H9 (cell line): ENCODE measurements around the gene RPS19. TPM values are rescaled to one million over a fixed set of nuclear protein-coding genes. Genes with fewer than 3 reads are reported as not detected.

Experiments
- DNase-seq: peaks from one replicate; pipeline ENCODE4 v3.0.0-alpha.2; 2017
- H2AFZ ChIP-seq: one replicate; pipeline ENCODE4 v1.6.1; 2013; ENCODE audit warnings: mild to moderate bottlenecking, low read length, control low read depth, moderate library complexity
- H2AK5ac ChIP-seq: 2 replicates; pipeline ENCODE4 v1.6.1; 2013; ENCODE audit warnings: low read length, control low read depth, mixed read lengths; ENCODE audit not compliant: insufficient read length
- H2BK120ac ChIP-seq: one replicate; pipeline ENCODE4 v1.6.1; 2013; ENCODE audit warnings: low read depth, mild to moderate bottlenecking, low read length, control low read depth, inconsistent platforms; ENCODE audit not compliant: poor library complexity, severe bottlenecking
- H2BK12ac ChIP-seq: 2 replicates; pipeline ENCODE4 v1.6.1; 2013; ENCODE audit warnings: low read length, control low read depth, mixed read lengths, low read depth; ENCODE audit not compliant: insufficient read length
- H2BK15ac ChIP-seq: 2 replicates; pipeline ENCODE4 v1.6.1; 2013; ENCODE audit warnings: low read depth, low read length, control low read depth
- H2BK20ac ChIP-seq: one replicate; pipeline ENCODE4 v1.6.1; 2013; ENCODE audit warnings: low read depth, mild to moderate bottlenecking, low read length, control low read depth, inconsistent platforms; ENCODE audit not compliant: poor library complexity, severe bottlenecking
- H2BK5ac ChIP-seq: 2 replicates; pipeline ENCODE4 v1.6.1; 2013; ENCODE audit warnings: low read length, control low read depth, mixed read lengths; ENCODE audit not compliant: insufficient read length
- H3K14ac ChIP-seq: 2 replicates; pipeline ENCODE4 v1.6.1; 2013; ENCODE audit warnings: low read length, control low read depth; ENCODE audit not compliant: insufficient read depth
- H3K18ac ChIP-seq: 2 replicates; pipeline ENCODE4 v1.6.1; 2013; ENCODE audit warnings: low read depth, mild to moderate bottlenecking, mixed read lengths, low read length, control low read depth; ENCODE audit not compliant: insufficient read length
- H3K23ac ChIP-seq: 2 replicates; pipeline ENCODE4 v1.6.1; 2013; ENCODE audit warnings: low read length, control low read depth, mixed read lengths, low read depth; ENCODE audit not compliant: insufficient read length
- H3K23me2 ChIP-seq: 2 replicates; pipeline ENCODE4 v1.6.1; 2013; ENCODE audit warnings: low read depth, mild to moderate bottlenecking, mixed read lengths, low read length, control low read depth; ENCODE audit not compliant: insufficient read length, poor library complexity, severe bottlenecking
- H3K27ac ChIP-seq: 2 replicates; pipeline ENCODE4 v1.5.1; 2013; ENCODE audit warnings: low read length, control low read depth, mixed read lengths, low read depth; ENCODE audit not compliant: insufficient read length
- H3K27me3 ChIP-seq: 2 replicates; pipeline ENCODE4 v1.6.1; 2013; ENCODE audit warnings: low read length, control low read depth, inconsistent platforms; ENCODE audit not compliant: insufficient read depth
- H3K4ac ChIP-seq: 2 replicates; pipeline ENCODE4 v1.6.1; 2013; ENCODE audit warnings: low read depth, mild to moderate bottlenecking, control low read depth, inconsistent platforms, low read length, moderate library complexity
- H3K4me1 ChIP-seq: 2 replicates; pipeline ENCODE4 v1.6.1; 2013; ENCODE audit warnings: low read length, control low read depth, inconsistent platforms; ENCODE audit not compliant: insufficient read depth
- H3K4me2 ChIP-seq: 2 replicates; pipeline ENCODE4 v1.6.1; 2013; ENCODE audit warnings: low read length, control low read depth, mixed read lengths; ENCODE audit not compliant: insufficient read length, insufficient read depth
- H3K56ac ChIP-seq: 2 replicates; pipeline ENCODE4 v1.6.1; 2013; ENCODE audit warnings: low read depth, mild to moderate bottlenecking, mixed read lengths, low read length, control low read depth; ENCODE audit not compliant: insufficient read length
- H3K79me1 ChIP-seq: 2 replicates; pipeline ENCODE4 v1.6.1; 2013; ENCODE audit warnings: low read depth, mild to moderate bottlenecking, moderate library complexity, low read length, control low read depth, inconsistent platforms; ENCODE audit not compliant: insufficient read depth, poor library complexity, severe bottlenecking
- H3K79me2 ChIP-seq: 2 replicates; pipeline ENCODE4 v1.6.1; 2013; ENCODE audit warnings: low read length, control low read depth, inconsistent platforms; ENCODE audit not compliant: insufficient read depth
- H3K9ac ChIP-seq: 2 replicates; pipeline ENCODE4 v1.6.1; 2013; ENCODE audit warnings: low read length, control low read depth, mixed read lengths; ENCODE audit not compliant: insufficient read length; ENCODE audit errors: extremely low read depth
- H3K9me3 ChIP-seq: one replicate; pipeline ENCODE4 v1.6.1; 2013; ENCODE audit warnings: low read depth, low read length, inconsistent platforms; ENCODE audit not compliant: control insufficient read depth
- H3T11ph ChIP-seq: one replicate; pipeline ENCODE4 v1.6.1; 2013; ENCODE audit warnings: mild to moderate bottlenecking, low read length, control low read depth, inconsistent platforms
- H4K20me1 ChIP-seq: one replicate; pipeline ENCODE4 v1.6.1; 2013; ENCODE audit not compliant: control insufficient read depth, insufficient read length, insufficient read depth
- H4K5ac ChIP-seq: 2 replicates; pipeline ENCODE4 v1.6.1; 2013; ENCODE audit warnings: low read depth, mild to moderate bottlenecking, mixed read lengths, low read length, control low read depth; ENCODE audit not compliant: insufficient read length
- H4K8ac ChIP-seq: replicated peaks from 2 replicates; pipeline ENCODE4 v1.6.1; 2013; ENCODE audit warnings: low read length, control low read depth, mixed read lengths, low read depth; ENCODE audit not compliant: insufficient read length
- H4K91ac ChIP-seq: 2 replicates; pipeline ENCODE4 v1.6.1; 2013; ENCODE audit warnings: low read depth, mild to moderate bottlenecking, moderate library complexity, mixed read lengths, low read length, control low read depth; ENCODE audit not compliant: insufficient read length
- H3K27ac Mint-ChIP-seq, 3 experiments: 2 replicates in 2 of 3; 3 replicates in 1 of 3; pipeline ENCODE4 v1.8.0; 2020 to 2021; ENCODE audit warnings: mixed read lengths in 3 of 3, mild to moderate bottlenecking in 1 of 3, moderate library complexity in 1 of 3
- H3K27me3 Mint-ChIP-seq: 2 replicates; pipeline ENCODE4 v1.8.0; 2021; ENCODE audit warnings: low read depth, mild to moderate bottlenecking, moderate library complexity, mixed read lengths
- H3K36me3 Mint-ChIP-seq, 3 experiments: 2 replicates in 2 of 3; 3 replicates in 1 of 3; pipeline ENCODE4 v1.8.0; 2020 to 2021; ENCODE audit warnings: low read depth in 3 of 3, mixed read lengths in 3 of 3; ENCODE audit not compliant: insufficient read depth in 1 of 3
- H3K4me1 Mint-ChIP-seq, 2 experiments: 2 replicates each; pipeline ENCODE4 v1.8.0; 2020; ENCODE audit warnings: mixed read lengths in 2 of 2
- H3K4me3 Mint-ChIP-seq, 2 experiments: 2 replicates in 1 of 2; 3 replicates in 1 of 2; pipeline ENCODE4 v1.8.0; 2020 to 2021; ENCODE audit warnings: mild to moderate bottlenecking in 2 of 2, mixed read lengths in 2 of 2, moderate library complexity in 1 of 2
- H3K9me3 Mint-ChIP-seq, 2 experiments: 2 replicates in 1 of 2; 3 replicates in 1 of 2; pipeline ENCODE4 v1.8.0; 2020; ENCODE audit warnings: mild to moderate bottlenecking in 2 of 2, mixed read lengths in 2 of 2, moderate library complexity in 1 of 2
- WGBS: extraction: QIAGEN DNeasy Blood & Tissue Kit; methylation state at CpG from one replicate; pipeline ENCODE4 v1.1.7; 2013; ENCODE audit warnings: missing lambda C conversion rate, low lambda C conversion rate, mixed read lengths; ENCODE audit not compliant: insufficient read length; ENCODE audit errors: extremely low coverage; 5-methylcytosine and 5-hydroxymethylcytosine counted together
- total RNA-seq: library from RNA; stranded (reverse); gene quantifications from 2 replicates; pipeline ENCODE4 v1.2.1, GENCODE V29; 2021
- TF ChIP-seq, protein P1 (sequence below): fragments of 200-600 bp; sonication (generic); conservative IDR thresholded peaks from 3 replicates; pipeline ENCODE4 v1.8.0; 2021; ENCODE audit warnings: antibody characterized with exemption, mild to moderate bottlenecking

Gene RPS19
- total RNA-seq, 1 experiment from 2014 or later = 3,024 TPM

DNA sequence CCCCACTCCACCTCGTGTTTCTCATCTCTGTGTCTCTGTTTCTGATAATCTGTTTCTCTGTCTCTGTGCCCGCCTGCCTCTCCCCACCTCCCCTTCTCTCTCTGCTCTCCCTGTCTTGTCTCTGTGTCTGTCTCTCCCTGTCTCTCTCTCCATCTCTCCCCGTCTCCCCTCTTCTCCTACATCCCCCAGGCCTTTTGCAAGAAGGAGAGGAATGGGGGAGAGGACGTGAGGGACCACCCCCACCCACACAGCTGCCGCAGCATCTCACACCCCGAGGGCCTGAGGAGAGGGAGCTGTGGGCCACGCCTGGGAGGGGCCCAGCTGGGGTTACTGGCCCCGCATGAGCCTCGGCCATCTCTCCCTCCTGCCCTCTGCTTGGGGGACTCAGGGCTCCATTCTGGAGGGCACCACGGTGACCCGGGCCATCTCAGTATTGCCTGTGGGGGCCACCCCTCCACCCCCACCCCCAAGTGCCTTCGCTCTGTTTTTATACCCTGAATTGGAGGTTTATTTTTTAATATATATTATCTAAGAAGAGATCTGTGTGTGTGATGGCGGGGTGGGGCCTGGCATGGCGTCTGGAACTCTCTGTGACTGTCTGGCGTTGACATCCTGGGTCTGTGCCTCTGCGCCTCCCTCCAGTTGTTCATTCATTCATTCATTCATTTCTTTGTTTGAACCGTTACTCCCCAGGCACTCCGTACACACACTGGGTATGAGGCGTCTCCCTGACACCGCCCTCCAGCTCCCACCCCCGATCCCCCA lies 47.0 kb downstream of the RPS19 start:
- H3K27ac Mint-ChIP-seq = no peak overlapping the region

More for the DNA sequence above, 47.0 kb downstream of the RPS19 start:
- no peak overlapping the region for H3K27ac ChIP-seq
- no peak overlapping the region for H2BK20ac ChIP-seq
- H2AK5ac ChIP-seq = no peak overlapping the region
- peaks cover 1 to 19% of the 10 kb centered on the region in 2 experiments; a peak in 2 of 4 replicates for H3K4me1 Mint-ChIP-seq
- no peak for DNase-seq
- WGBS = no CpG with 5 or more reads among the region's 21 CpGs
- H3K18ac ChIP-seq = no peak overlapping the region
- H3K56ac ChIP-seq = no peak overlapping the region
- H4K91ac ChIP-seq = no peak overlapping the region
- H3K9me3 Mint-ChIP-seq = peaks cover 0 to 2% of the 10 kb centered on the region in 2 experiments; a peak in 1 of 5 replicates
- no peak overlapping the region; the same call in 1 of the 2 replicates for H3K14ac ChIP-seq
- no peak overlapping the region for H2AFZ ChIP-seq
- no peak overlapping the region for H2BK5ac ChIP-seq
- no peak overlapping the region for H4K5ac ChIP-seq
- H4K20me1 ChIP-seq = no peaks in the 10 kb centered on the region
- H3K4me2 ChIP-seq = no peak overlapping the region
- no peak overlapping the region for H3K9ac ChIP-seq
- H3K79me1 ChIP-seq = no peaks in the 10 kb centered on the region
- H3K4me3 Mint-ChIP-seq = no peak overlapping the region
- peaks cover 21% of the 10 kb centered on the region for H3K27me3 ChIP-seq
- H3K9me3 ChIP-seq = no peaks in the 10 kb centered on the region
- no peak overlapping the region for H3T11ph ChIP-seq
- H3K36me3 Mint-ChIP-seq = peaks cover 15 to 41% (median 37%) of the 10 kb centered on the region in 3 experiments; a peak in 6 of 7 replicates
- H3K23ac ChIP-seq = no peak overlapping the region
- no peak overlapping the region for H2BK15ac ChIP-seq
- no peak overlapping the region for H2BK12ac ChIP-seq
- H3K4ac ChIP-seq = no peak overlapping the region
- no peak overlapping the region for H4K8ac ChIP-seq
- no peaks in the 10 kb centered on the region for H3K23me2 ChIP-seq
- peaks cover 3% of the 10 kb centered on the region for H3K27me3 Mint-ChIP-seq
- H2BK120ac ChIP-seq = no peak overlapping the region
- TF ChIP-seq, protein P1, sequence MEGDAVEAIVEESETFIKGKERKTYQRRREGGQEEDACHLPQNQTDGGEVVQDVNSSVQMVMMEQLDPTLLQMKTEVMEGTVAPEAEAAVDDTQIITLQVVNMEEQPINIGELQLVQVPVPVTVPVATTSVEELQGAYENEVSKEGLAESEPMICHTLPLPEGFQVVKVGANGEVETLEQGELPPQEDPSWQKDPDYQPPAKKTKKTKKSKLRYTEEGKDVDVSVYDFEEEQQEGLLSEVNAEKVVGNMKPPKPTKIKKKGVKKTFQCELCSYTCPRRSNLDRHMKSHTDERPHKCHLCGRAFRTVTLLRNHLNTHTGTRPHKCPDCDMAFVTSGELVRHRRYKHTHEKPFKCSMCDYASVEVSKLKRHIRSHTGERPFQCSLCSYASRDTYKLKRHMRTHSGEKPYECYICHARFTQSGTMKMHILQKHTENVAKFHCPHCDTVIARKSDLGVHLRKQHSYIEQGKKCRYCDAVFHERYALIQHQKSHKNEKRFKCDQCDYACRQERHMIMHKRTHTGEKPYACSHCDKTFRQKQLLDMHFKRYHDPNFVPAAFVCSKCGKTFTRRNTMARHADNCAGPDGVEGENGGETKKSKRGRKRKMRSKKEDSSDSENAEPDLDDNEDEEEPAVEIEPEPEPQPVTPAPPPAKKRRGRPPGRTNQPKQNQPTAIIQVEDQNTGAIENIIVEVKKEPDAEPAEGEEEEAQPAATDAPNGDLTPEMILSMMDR = no peak
- H3K4me1 ChIP-seq = no peaks in the 10 kb centered on the region
- no peaks in the 10 kb centered on the region for H3K79me2 ChIP-seq
